ENCODE data around the gene FIG4. TPM values are rescaled to one million over a fixed set of nuclear protein-coding genes. Genes with fewer than 3 reads are reported as not detected.

FIG4 gene
- total and polyA plus RNA-seq, 8 donors: 5.8 to 29.0 (median 7.8) TPM

DNA sequence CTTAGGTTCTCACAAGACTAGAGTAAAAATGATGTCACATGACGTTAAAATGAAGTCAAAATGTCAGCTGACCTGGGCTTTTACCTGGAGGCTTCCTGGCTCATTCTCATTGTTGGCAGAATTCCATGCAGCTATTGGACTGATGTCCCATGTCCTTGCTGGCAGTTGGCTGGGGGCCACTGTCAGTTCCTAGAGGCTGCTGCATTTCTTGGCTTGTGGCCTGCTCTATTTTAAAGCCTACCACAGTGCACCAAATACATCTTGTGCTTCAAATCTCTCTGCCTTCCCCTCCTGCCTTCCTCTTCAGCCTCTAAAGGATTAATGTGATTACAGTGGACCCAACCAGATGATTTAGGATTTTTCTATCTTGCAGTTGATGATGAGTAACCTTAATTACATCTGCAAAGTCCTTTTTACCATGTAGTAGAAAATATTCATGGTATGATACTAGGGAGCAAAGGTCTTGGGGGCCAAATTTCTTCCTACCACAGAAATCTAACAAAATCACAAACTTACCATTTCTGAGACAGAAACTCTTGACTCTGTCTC, 81.9 kb downstream of the FIG4 start:
- DNase-seq: peak in 1 of 2 donors; percentile 47
- H3K9me3 ChIP-seq: no peaks in the 10 kb centered on the region
- H3K36me3 ChIP-seq: peaks cover 0 to 39% (median 30%) of the 10 kb centered on the region in 4 donors
- intact Hi-C loops (cut with DNase I; ENCODE audit: low total_unique reads): no loop called here
- 57 to 81% (median 66%) methylated on average over 1 of the region's 1 CpG for WGBS, 5 donors
- TF ChIP-seq, protein P1, sequence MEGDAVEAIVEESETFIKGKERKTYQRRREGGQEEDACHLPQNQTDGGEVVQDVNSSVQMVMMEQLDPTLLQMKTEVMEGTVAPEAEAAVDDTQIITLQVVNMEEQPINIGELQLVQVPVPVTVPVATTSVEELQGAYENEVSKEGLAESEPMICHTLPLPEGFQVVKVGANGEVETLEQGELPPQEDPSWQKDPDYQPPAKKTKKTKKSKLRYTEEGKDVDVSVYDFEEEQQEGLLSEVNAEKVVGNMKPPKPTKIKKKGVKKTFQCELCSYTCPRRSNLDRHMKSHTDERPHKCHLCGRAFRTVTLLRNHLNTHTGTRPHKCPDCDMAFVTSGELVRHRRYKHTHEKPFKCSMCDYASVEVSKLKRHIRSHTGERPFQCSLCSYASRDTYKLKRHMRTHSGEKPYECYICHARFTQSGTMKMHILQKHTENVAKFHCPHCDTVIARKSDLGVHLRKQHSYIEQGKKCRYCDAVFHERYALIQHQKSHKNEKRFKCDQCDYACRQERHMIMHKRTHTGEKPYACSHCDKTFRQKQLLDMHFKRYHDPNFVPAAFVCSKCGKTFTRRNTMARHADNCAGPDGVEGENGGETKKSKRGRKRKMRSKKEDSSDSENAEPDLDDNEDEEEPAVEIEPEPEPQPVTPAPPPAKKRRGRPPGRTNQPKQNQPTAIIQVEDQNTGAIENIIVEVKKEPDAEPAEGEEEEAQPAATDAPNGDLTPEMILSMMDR (IDR thresholded peaks at IDR 0.05): no peak
- TF ChIP-seq EP300 (IDR thresholded peaks at IDR 0.05) (no peak), POLR2A (IDR thresholded peaks at IDR 0.05) (no peak), POLR2AphosphoS5 (IDR thresholded peaks at IDR 0.05) (no peak)
- H3K27me3 ChIP-seq: no peaks in the 10 kb centered on the region
- H3K27ac ChIP-seq: peak overlapping the region in 2 of 5 donors; percentile 35
- peaks cover 0 to 3% (median 0%) of the 10 kb centered on the region in 4 donors for H3K4me1 ChIP-seq
- no peak overlapping the region for H3K4me3 ChIP-seq

DNA sequence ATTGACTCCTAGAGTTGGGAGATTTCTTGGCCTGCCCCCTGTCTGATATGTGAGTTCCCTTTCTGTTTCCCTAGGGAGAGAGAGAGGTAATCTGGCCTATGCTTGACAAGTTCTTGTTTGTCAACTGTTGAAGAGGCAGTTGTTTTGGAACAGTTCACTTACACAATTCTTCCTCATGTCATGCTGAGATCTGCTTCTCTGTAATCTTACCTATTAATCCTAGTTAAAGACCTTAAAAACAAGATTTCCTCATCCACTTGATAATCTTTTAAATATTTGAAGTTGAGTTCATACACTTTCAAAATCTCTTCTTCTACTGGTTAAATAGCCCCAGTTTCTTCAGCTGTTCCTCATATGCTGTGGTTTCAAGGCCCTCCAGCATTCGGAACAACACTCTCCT, 89.9 kb downstream of the FIG4 start:
- Histone ChIP-seq H3K4me3 (no peak overlapping the region), H3K36me3 (peaks cover 0 to 24% (median 21%) of the 10 kb centered on the region in 4 donors), H3K27ac (no peak overlapping the region), H3K27me3 (no peaks in the 10 kb centered on the region), H3K4me1 (no peaks in the 10 kb centered on the region), H3K9me3 (no peaks in the 10 kb centered on the region)
- intact Hi-C loops (cut with DNase I; ENCODE audit: low total_unique reads): no loop called here
- 90 to 97% (median 93%) methylated on average over 1 of the region's 1 CpG for WGBS, 5 donors
- no peak for TF ChIP-seq POLR2AphosphoS5 (IDR thresholded peaks at IDR 0.05)
- TF ChIP-seq EP300 (IDR thresholded peaks at IDR 0.05): no peak
- no peak for TF ChIP-seq POLR2A (IDR thresholded peaks at IDR 0.05)
- TF ChIP-seq, protein P1 (IDR thresholded peaks at IDR 0.05): no peak
- DNase-seq: no peak

DNA sequence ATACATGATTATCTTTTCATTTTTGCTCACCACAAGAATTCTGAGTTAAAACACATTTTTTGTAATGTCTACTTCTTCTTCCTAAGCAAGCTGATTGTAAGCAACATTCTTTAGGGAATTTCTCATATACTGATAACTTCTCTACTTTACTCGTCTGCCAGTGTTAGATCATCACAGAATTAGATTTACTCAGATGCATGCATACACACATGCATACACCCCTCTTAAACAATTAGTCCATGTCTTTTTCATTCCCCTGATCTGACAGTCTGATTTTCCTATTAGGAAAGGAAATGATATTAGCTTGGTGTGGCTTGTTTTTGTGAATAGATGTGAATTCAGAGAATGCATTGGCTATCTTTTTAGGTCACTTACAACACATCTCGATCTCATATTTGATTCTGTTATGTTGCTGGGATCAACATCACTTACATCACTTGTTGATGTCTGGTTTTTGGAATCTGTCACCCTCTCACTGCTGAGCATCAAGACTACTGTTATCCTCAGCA, 91.4 kb downstream of the FIG4 start:
- Histone ChIP-seq H3K4me1 (no peaks in the 10 kb centered on the region), H3K27me3 (no peaks in the 10 kb centered on the region), H3K9me3 (no peaks in the 10 kb centered on the region), H3K36me3 (peaks cover 5 to 31% (median 20%) of the 10 kb centered on the region in 4 donors), H3K27ac (no peak overlapping the region), H3K4me3 (no peak overlapping the region)
- DNase-seq: no peak
- 80 to 90% (median 87%) methylated on average over 2 of the region's 2 CpGs for WGBS, 5 donors
- intact Hi-C loops (cut with DNase I; ENCODE audit: low total_unique reads): no loop called here
- no peak for TF ChIP-seq EP300 (IDR thresholded peaks at IDR 0.05)
- TF ChIP-seq POLR2A (IDR thresholded peaks at IDR 0.05): no peak
- no peak for TF ChIP-seq POLR2AphosphoS5 (IDR thresholded peaks at IDR 0.05)
- TF ChIP-seq, protein P1 (IDR thresholded peaks at IDR 0.05): no peak

DNA sequence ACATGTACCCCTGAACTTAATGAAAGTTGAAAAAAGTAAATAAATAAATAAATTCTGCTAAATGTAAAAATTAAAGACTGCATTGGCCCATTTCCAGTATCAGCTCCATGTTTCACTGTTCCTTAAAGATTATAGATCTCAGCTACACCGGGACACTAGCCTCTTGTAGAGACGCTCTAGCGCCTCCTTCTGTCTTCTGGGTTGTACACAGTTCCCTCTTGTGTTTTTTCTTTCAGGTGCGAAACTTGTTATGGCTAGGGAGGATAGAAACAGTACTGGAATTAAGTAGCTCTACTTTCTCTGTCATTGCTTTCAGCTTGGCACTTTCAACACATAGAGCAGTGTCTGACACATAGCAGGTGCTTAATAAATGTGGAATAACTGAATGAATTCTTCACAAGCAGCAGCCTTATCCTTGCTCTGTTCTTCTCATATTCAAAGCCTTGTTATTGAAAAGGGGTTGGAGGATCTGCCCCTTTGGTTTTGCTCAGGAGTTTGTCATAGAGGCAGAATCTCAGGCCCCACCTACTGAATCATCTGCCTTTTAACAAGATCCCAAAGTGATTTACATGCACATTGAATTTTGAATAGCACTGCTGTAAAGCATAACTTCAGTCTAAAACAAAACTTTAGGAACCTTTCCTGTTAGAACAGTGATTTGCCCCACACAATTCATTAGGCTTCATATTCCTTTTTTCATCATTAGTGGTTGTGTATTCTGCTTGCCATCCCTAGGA, 92.3 kb downstream of the FIG4 start:
- Histone ChIP-seq H3K27me3 (no peaks in the 10 kb centered on the region), H3K4me1 (no peaks in the 10 kb centered on the region), H3K36me3 (peaks cover 5 to 35% (median 21%) of the 10 kb centered on the region in 4 donors), H3K9me3 (no peaks in the 10 kb centered on the region), H3K27ac (no peak overlapping the region), H3K4me3 (no peak overlapping the region)
- DNase-seq: peak in 1 of 2 donors; percentile 36
- intact Hi-C loops (cut with DNase I; ENCODE audit: low total_unique reads): no loop called here
- no peak for TF ChIP-seq EP300 (IDR thresholded peaks at IDR 0.05)
- TF ChIP-seq, protein P1 (IDR thresholded peaks at IDR 0.05): peak in 1 of 7 experiments; percentile 22
- 71 to 83% (median 75%) methylated on average over 4 of the region's 4 CpGs for WGBS, 5 donors

Measured in stomach (tissue), 9 donors.